C4-2B (cell line): Measurements from ENCODE around the gene PNPLA8.

Source experiments
- CTCF ChIP-seq: fragments of 450-650 bp; conservative IDR thresholded peaks from 2 replicates; pipeline ENCODE4 v1.5.1; 2017; ENCODE audit warnings: mild to moderate bottlenecking
- ZFX ChIP-seq: fragments of 450-650 bp; IDR thresholded peaks from 2 replicates; pipeline ENCODE4 v1.6.1; 2017

DNA sequence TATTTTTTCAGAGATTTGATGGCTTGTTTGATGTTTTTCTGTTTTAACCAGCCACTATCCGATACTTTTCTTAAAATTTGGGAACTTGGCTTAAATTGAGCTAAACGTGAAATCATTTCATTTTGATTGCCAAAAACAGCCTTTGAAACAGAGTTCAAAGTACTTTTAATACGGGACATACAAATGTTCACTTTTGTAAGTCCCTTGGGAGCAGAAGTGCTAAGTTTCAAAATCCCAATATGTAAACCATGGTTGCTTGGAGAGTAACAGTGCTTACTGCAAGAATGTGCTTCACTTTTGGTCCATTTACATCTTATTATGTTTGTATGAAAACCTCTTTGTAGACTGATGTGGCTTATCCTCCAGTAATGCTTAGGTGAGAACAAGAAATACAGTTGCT, 10.9 kb downstream of the PNPLA8 start:
- TF ChIP-seq CTCF (no peak), ZFX (no peak)
